ENCODE measurements around the gene OSM.

DNA sequence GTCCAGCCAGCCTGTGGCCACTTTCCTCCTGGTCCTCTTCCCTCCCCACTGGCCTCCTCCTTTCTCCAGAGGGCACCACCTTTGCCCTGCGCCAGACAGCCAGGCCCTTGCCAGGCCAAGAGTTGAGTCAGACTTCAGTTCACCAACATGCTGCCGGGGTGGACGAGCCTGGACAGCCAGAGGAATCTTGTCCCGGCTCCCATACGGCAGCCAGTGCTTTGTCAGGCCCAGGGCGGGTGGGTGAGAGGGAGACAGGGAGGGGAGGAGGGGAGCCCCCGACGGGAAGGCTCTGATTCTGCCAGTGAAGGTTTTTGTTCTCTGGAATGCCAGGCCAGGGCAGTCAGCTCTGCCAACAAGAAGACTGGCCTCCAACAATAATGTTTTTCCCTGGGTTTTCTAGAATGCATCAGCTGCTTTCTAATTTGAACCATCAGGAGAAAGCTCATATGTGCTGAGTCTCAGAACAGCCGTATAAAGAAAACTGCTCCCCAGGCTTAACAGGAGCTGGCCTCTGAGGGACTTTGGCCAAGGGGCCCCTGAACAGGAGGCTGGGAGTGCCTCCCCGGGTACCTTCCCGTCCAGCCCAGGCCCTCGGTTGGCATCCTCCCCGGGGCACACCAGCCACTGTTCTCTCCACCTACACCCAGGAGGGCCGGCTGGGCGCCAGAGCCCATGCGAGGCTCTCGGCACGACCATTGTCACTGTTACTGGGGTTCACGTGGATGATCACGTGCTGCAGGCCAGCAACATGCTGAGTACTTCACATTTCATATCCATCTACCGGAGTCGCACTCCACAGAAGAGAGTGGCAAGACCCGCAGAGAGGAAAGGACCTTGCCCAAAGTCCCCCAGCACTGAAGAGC, 48.7 kb downstream of the OSM start:
- TF ChIP-seq, protein P1, sequence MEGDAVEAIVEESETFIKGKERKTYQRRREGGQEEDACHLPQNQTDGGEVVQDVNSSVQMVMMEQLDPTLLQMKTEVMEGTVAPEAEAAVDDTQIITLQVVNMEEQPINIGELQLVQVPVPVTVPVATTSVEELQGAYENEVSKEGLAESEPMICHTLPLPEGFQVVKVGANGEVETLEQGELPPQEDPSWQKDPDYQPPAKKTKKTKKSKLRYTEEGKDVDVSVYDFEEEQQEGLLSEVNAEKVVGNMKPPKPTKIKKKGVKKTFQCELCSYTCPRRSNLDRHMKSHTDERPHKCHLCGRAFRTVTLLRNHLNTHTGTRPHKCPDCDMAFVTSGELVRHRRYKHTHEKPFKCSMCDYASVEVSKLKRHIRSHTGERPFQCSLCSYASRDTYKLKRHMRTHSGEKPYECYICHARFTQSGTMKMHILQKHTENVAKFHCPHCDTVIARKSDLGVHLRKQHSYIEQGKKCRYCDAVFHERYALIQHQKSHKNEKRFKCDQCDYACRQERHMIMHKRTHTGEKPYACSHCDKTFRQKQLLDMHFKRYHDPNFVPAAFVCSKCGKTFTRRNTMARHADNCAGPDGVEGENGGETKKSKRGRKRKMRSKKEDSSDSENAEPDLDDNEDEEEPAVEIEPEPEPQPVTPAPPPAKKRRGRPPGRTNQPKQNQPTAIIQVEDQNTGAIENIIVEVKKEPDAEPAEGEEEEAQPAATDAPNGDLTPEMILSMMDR (IDR thresholded peaks at IDR 0.05; ENCODE audit: poor library complexity) = no peak
- TF ChIP-seq EZH2 (IDR thresholded peaks at IDR 0.05; ENCODE audit: borderline replicate concordance) = no peak

All from hepatocyte (in vitro differentiated cells).